ENCODE results near the gene CDC42EP5.

- no peak for TF ChIP-seq CTCF (IDR thresholded peaks at IDR 0.05)
- no peak for TF ChIP-seq POLR2AphosphoS5 (IDR thresholded peaks at IDR 0.05)
- no peak for TF ChIP-seq POLR2A (IDR thresholded peaks at IDR 0.05)
These were observed 16.4 kb downstream of the CDC42EP5 start for GRCh38 chr19:54456423-54457373.
